Tibial artery (tissue), 4 donors: ENCODE results near the gene DDX5.
A peak's percentile ranks its signal among the peaks of the same experiment; 100 is the strongest.
"Not testable (repeated sequence)": the region's sequence is repeated elsewhere in the genome, so short reads cannot be mapped to it uniquely, and the experiment has no call there.

Experiments used
- DNase-seq, 2 donors: peaks; one replicate each; pipeline ENCODE4 v3.0.0-alpha.2; 2019
- H3K27ac ChIP-seq, 2 donors: fragments of 200-600 bp; sonication (generic) in 1 of 2; 1 replicate in 1 of 2; 2 replicates in 1 of 2; pipeline ENCODE4 v1.5.1; 2018 to 2019; ENCODE audit warnings: mild to moderate bottlenecking in 1 of 2
- H3K27me3 ChIP-seq, 2 donors: fragments of 200-600 bp; sonication (generic) in 1 of 2; one replicate each; pipeline versions ENCODE4 v1.5.1 to v1.6.0; 2016 to 2019
- H3K36me3 ChIP-seq, 3 donors: fragments of 200-600 bp; sonication (generic) in 2 of 3; one replicate each; pipeline ENCODE4 v1.5.1; 2016 to 2019; ENCODE audit warnings: mild to moderate bottlenecking in 2 of 3
- H3K4me1 ChIP-seq, 4 donors: fragments of 200-600 bp; sonication (generic) in 2 of 4; 1 replicate in 3 of 4; 2 replicates in 1 of 4; pipeline ENCODE4 v1.5.1; 2016 to 2019
- H3K4me3 ChIP-seq, 2 donors: fragments of 200-600 bp; sonication (generic) in 1 of 2; 1 replicate in 1 of 2; 2 replicates in 1 of 2; pipeline ENCODE4 v1.5.1; 2018 to 2019; ENCODE audit warnings: mild to moderate bottlenecking in 2 of 2
- H3K9me3 ChIP-seq, 3 donors: fragments of 200-600 bp; sonication (generic) in 1 of 3; one replicate each; pipeline ENCODE4 v1.5.1; 2016 to 2019
- intact Hi-C: fragments of 100-400 bp; cut with DNase I; formaldehyde crosslinking; loops from one replicate; pipeline ENCODE4 v1.15.0; 2023; ENCODE audit warnings: low total_unique reads
- TF ChIP-seq, protein P1 (sequence below), 2 experiments: fragments of 200-600 bp in 1 of 2; fragments of 450-650 bp in 1 of 2; IDR thresholded peaks; one replicate each; pipeline ENCODE4 v1.5.1; 2017 to 2019; ENCODE audit warnings: antibody characterized with exemption in 2 of 2, mild to moderate bottlenecking in 1 of 2, moderate library complexity in 1 of 2

Gene DDX5

DNA sequence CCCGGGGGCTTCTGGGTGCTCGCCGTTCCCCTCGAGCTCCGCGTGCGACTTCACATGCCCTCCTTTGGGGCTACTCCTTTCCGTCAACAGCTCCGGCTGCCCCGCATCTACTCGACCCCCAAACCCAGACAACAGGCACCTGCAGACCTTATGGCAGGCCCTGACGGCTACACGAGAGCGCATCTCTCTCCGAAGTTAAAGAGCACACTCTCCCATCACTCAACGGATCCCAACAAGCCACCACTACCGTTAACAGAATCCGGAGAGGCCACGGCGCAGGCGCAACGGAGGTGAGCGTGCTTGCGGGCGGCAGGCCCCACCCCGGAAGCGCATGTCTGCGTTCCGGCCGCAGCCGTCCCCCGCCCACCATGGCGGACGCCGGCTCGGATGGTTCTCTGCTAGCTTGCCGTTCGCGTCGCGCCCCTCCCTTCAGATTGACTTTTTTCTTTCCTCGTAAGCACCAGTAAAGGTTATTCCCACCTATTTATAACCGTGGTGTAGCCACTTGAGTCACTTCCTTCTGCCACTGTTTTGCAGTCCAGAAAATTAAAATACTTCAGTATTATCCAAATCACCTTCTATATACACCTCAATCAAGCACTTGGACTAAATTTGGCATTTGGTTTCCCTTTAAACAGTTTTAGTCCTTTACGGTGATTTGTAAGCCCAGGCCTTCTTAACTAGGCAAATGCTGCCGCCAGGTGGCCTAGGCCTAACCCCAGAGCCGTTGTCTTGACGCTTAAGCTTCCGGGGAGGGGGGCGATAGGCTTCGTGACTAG lies 9.1 kb downstream of the DDX5 start, which contains the start of gene POLG2:
POLG2 (minus strand) TSS at position 269 of the 779 bp plus-strand sequence; CDS start at position 183, 86 bp downstream.
- Histone ChIP-seq H3K4me3 (peak within 1 kb of the TSS; percentile 74 to 75), H3K4me1 (peaks cover 7 to 70% (median 42%) of the 10 kb centered on the region in 4 donors), H3K27me3 (no peaks in the 10 kb centered on the region), H3K9me3 (no peaks in the 10 kb centered on the region), H3K36me3 (peaks cover 38 to 59% (median 39%) of the 10 kb centered on the region in 3 donors), H3K27ac (peak within 1 kb of the TSS; percentile 79 to 80)
- intact Hi-C loops: loop anchor here (5.0 kb wide), 1 partner anchor 75 kb away; no protein-coding TSS in a partner anchor
- peak; percentile 92 to 94 for DNase-seq
- TF ChIP-seq, protein P1, sequence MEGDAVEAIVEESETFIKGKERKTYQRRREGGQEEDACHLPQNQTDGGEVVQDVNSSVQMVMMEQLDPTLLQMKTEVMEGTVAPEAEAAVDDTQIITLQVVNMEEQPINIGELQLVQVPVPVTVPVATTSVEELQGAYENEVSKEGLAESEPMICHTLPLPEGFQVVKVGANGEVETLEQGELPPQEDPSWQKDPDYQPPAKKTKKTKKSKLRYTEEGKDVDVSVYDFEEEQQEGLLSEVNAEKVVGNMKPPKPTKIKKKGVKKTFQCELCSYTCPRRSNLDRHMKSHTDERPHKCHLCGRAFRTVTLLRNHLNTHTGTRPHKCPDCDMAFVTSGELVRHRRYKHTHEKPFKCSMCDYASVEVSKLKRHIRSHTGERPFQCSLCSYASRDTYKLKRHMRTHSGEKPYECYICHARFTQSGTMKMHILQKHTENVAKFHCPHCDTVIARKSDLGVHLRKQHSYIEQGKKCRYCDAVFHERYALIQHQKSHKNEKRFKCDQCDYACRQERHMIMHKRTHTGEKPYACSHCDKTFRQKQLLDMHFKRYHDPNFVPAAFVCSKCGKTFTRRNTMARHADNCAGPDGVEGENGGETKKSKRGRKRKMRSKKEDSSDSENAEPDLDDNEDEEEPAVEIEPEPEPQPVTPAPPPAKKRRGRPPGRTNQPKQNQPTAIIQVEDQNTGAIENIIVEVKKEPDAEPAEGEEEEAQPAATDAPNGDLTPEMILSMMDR (IDR thresholded peaks at IDR 0.05): peak in 1 of 2 experiments; percentile 32

DNA sequence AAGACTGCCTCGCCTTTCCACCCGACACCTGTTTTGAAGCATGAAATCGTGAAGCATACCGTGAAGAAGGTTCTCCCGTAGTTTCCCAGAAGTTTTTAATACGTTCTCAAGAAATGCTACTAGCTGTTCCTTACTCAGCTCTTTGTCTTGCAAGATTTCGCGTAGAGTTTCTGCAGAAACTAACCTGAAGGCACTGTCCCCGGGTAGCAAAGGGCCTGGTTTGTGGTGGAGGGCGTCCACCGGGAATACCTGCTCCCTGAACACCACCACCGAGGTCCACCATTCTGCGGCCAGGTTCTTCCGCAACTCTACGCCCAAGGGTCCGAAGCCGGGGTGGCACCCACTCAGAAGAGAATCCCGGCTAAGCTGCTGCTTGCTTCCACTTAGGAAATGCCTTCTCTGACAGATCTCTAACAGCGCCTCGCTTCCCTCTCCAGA lies 9.7 kb downstream of the DDX5 start:
- peak overlapping the region; percentile 74 to 75 for H3K4me3 ChIP-seq
- H3K27me3 ChIP-seq: no peaks in the 10 kb centered on the region
- H3K4me1 ChIP-seq: peaks cover 7 to 64% (median 36%) of the 10 kb centered on the region in 4 donors
- no peaks in the 10 kb centered on the region for H3K9me3 ChIP-seq
- intact Hi-C loops: loop anchor here (5.0 kb wide), 1 partner anchor 74 kb away; no protein-coding TSS in a partner anchor
- H3K36me3 ChIP-seq: peaks cover 33 to 59% (median 33%) of the 10 kb centered on the region in 3 donors
- H3K27ac ChIP-seq: peak overlapping the region; percentile 79 to 80
- TF ChIP-seq, protein P1 (IDR thresholded peaks at IDR 0.05): no peak
- DNase-seq: peak in 1 of 2 donors; percentile 65

DNA sequence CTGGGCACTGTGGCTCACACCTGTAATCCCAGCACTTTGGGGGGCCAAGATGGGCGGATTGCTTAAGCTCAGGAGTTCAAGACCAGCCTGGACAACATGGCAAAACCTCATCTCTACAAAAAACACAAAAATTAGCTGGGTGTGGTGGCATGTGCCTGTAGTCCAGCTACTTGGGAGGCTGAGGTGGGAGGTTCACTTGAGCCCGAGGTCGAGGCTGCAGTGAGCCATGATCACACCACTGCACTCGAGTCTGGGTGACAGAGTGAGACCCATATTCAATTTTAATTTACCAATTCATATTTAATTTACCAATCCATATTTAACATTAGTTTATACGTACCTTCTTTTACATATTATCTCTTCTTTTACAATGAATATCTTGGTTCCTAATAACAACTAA lies 10.8 kb downstream of the DDX5 start:
- not testable (repeated sequence) for H3K27me3 ChIP-seq, H3K9me3 ChIP-seq, H3K27ac ChIP-seq, DNase-seq
- peaks cover 7 to 56% (median 28%) of the 10 kb centered on the region in 4 donors for H3K4me1 ChIP-seq
- H3K36me3 ChIP-seq: peaks cover 26 to 59% (median 26%) of the 10 kb centered on the region in 3 donors
- H3K4me3 ChIP-seq: peak overlapping the region in 1 of 2 donors; percentile 74
- intact Hi-C loops: loop anchor here (5.0 kb wide), 1 partner anchor 73 kb away; no protein-coding TSS in a partner anchor

DNA sequence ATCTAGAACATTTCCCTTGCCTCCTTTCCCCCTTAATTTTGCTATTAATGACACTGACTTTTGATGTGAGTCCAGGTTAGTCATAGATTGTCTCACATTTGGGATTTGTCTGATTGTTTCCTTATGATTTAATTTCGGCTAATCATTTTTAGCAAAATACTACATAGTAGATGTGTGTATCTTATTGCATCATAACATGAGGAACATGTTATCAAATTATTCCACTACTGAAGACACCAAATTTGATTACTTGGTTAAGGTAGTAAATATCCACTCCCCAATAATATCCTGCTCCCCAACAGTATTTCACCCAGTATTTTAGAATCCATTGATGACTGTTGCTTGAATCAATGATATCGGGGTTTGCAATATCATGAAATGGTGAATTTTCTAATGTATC lies 12.0 kb downstream of the DDX5 start:
- peaks cover 7 to 44% (median 26%) of the 10 kb centered on the region in 4 donors for H3K4me1 ChIP-seq
- no peak overlapping the region for H3K27ac ChIP-seq
- no peak overlapping the region for H3K4me3 ChIP-seq
- no peaks in the 10 kb centered on the region for H3K27me3 ChIP-seq
- no peak for DNase-seq
- TF ChIP-seq, protein P1 (IDR thresholded peaks at IDR 0.05): no peak
- intact Hi-C loops: no loop called here
- H3K36me3 ChIP-seq: peaks cover 20 to 59% (median 20%) of the 10 kb centered on the region in 3 donors
- H3K9me3 ChIP-seq: no peaks in the 10 kb centered on the region

DNA sequence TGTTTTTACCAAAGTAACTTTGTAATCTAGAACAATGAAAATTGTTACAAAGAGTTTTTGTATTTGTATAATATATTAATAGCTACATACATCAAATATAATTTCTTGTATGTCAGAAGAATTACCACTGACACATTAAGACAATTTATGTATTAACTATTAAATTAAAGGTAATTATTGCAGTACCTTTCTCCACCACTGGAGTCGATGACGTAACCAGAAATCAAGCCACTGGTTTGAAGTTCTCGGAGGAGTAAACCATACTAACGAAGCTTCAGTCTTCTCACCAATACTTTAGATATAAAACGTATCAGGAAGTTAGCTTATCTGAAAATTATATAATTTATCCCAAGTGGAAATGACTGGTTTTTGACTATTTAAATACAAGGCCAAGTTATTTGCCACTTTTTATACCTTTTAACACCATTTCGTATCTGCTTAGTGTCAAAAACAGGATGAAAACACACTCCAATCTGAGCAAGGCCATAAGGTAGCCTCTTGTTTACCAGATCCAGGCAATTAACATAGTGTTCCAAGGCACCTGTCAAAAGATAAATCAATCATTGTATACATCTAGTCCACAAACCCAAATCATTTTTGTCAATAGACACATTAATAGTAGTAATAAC lies 13.5 kb downstream of the DDX5 start:
- DNase-seq: no peak
- TF ChIP-seq, protein P1 (IDR thresholded peaks at IDR 0.05): peak; percentile 39 to 50

More for the DNA sequence above, 13.5 kb downstream of the DDX5 start:
- no peaks in the 10 kb centered on the region for H3K27me3 ChIP-seq
- H3K36me3 ChIP-seq: peaks cover 10 to 57% (median 17%) of the 10 kb centered on the region in 3 donors
- no peaks in the 10 kb centered on the region for H3K9me3 ChIP-seq
- no peak overlapping the region for H3K4me3 ChIP-seq
- H3K4me1 ChIP-seq: peaks cover 7 to 29% (median 24%) of the 10 kb centered on the region in 4 donors
- no peak overlapping the region for H3K27ac ChIP-seq
- intact Hi-C loops: no loop called here
